Measurements from ENCODE around the gene SLC2A4RG.

SLC2A4RG gene

DNA sequence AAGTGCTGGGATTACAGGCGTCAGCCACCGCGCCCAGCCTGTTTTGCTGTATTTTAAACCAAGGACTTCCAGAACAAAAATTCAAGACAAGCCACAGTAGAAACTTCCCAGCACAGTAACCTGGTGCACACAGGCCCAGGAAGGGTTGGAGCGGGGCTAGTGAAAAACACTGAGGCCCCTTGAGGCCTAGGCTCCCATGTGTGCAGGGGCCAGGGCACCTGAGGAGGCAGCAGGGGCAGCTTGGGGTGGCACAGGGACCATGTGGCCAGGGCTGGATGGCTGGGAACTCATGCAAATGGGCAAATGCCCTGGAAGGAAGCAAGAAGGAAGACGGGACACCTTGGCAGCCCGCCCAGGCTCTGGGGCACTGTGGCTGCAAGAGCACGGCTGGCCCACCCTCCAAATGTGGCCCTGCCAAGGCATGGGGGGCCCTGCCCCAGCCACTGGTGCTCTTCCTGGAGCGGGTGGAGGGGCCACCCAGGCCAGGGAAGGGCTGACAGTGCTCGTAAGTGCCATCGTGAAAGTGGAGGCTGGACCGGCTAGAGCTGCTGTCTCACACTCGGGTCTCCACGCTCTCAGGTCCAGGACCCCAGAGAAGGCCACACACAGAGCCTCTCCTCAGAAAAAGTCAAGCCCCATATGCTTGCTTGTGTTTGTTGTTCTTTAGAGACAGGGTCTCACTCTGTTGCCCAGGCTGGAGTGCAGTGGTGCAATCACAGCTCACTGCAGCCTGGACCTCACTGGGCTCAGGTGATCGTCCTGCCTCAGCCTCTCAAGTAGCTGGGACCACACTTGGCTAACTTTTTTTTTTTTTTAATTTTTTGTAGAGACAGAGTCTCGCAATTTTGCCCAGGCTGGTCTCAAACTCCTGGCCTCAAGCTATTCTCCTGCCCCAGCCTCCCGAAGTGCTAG, 10.3 kb downstream of the SLC2A4RG start:
- TF ChIP-seq CTCF (IDR thresholded peaks at IDR 0.05; ENCODE audit: borderline replicate concordance, control extremely low read depth, extremely low read depth, insufficient read depth, missing control alignments) = no peak
- DNase-seq (ENCODE audit: low spot score) = no peak
- in situ Hi-C loops (cut with MboI; ENCODE audit: low sequenced_read_pairs, unreplicated experiment) = no loop called here

DNA sequence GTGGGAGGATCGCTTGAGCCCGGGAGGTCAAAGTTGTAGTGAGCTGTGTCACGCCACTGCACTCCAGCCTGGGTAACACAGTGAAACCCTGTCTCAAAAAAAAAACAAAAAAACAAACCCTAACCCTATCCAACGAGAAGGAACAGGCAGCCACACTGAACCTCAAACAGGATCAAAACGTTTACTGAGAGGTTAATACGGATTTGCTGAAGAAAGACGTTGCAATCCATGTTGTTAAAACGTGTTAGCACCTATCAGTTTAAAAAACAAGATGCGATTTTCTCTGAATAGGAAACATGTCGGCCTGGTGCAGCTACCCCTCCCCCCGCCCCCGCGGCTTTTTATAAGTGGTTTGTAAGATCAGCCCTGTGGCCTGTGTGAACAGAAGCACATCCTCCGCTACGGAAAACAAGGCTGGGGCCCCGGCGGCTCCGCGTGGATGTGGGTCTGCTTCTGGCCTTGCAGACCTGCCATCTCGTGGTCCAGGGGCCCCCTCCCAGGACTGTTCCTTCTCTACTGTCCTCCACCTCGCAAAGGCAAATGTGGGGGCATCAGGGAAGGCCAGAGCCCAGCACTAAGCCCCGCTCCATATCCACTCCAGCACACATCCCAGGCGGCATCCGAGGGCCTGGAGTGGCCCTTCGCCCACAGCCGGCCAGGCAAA, 11.4 kb downstream of the SLC2A4RG start:
- no peak for DNase-seq (ENCODE audit: low spot score)
- in situ Hi-C loops (cut with MboI; ENCODE audit: low sequenced_read_pairs, unreplicated experiment) = no loop called here
- TF ChIP-seq CTCF (IDR thresholded peaks at IDR 0.05; ENCODE audit: borderline replicate concordance, control extremely low read depth, extremely low read depth, insufficient read depth, missing control alignments) = no peak

- in situ Hi-C loops (cut with MboI; ENCODE audit: low sequenced_read_pairs, unreplicated experiment) = no loop called here
- no peak for DNase-seq (ENCODE audit: low spot score)
Observed at GRCh38 chr20:63751471-63752271, 12.1 kb downstream of the SLC2A4RG start.

GRCh38 chr20:63752411-63753101, 13.0 kb downstream of the SLC2A4RG start:
- in situ Hi-C loops (cut with MboI; ENCODE audit: low sequenced_read_pairs, unreplicated experiment) = no loop called here
- TF ChIP-seq CTCF (IDR thresholded peaks at IDR 0.05; ENCODE audit: borderline replicate concordance, control extremely low read depth, extremely low read depth, insufficient read depth, missing control alignments) = no peak

More at GRCh38 chr20:63751471-63752271, 12.1 kb downstream of the SLC2A4RG start:
- no peak for TF ChIP-seq CTCF (IDR thresholded peaks at IDR 0.05; ENCODE audit: borderline replicate concordance, control extremely low read depth, extremely low read depth, insufficient read depth, missing control alignments)

GRCh38 chr20:63753381-63753780, 13.8 kb downstream of the SLC2A4RG start:
- TF ChIP-seq CTCF (IDR thresholded peaks at IDR 0.05; ENCODE audit: borderline replicate concordance, control extremely low read depth, extremely low read depth, insufficient read depth, missing control alignments) = no peak
- in situ Hi-C loops (cut with MboI; ENCODE audit: low sequenced_read_pairs, unreplicated experiment) = no loop called here
- no peak for DNase-seq (ENCODE audit: low spot score)

More at GRCh38 chr20:63752411-63753101, 13.0 kb downstream of the SLC2A4RG start:
- DNase-seq (ENCODE audit: low spot score) = no peak

GRCh38 chr20:63754008-63754407, 14.4 kb downstream of the SLC2A4RG start:
- TF ChIP-seq CTCF (IDR thresholded peaks at IDR 0.05; ENCODE audit: borderline replicate concordance, control extremely low read depth, extremely low read depth, insufficient read depth, missing control alignments) = no peak
- no peak for DNase-seq (ENCODE audit: low spot score)
- in situ Hi-C loops (cut with MboI; ENCODE audit: low sequenced_read_pairs, unreplicated experiment) = no loop called here
